ENCODE measurements around the gene PCDH9.

Gene PCDH9

GRCh38 chr13:66634384-66634783 is 595.8 kb downstream of the PCDH9 start:
- Histone ChIP-seq H4K91ac (ENCODE audit: low read depth, low read length) (no peak overlapping the region), H3K27me3 (ENCODE audit: insufficient read depth, low read length) (no peaks in the 10 kb centered on the region), H3K4me3 (ENCODE audit: low read depth, low read length) (no peak overlapping the region), H2BK120ac (ENCODE audit: insufficient read depth, low read length, poor library complexity) (no peak overlapping the region), H3K23ac (ENCODE audit: low read length) (no peak overlapping the region), H3K14ac (ENCODE audit: low read length) (no peak overlapping the region), H3K27ac (ENCODE audit: low read depth, low read length) (no peak overlapping the region), H4K8ac (ENCODE audit: low read depth, low read length) (no peak overlapping the region), H3K4me2 (ENCODE audit: low read length) (no peak overlapping the region), H3K9me3 (ENCODE audit: insufficient read depth, low read depth, low read length) (no peaks in the 10 kb centered on the region), H3K79me1 (ENCODE audit: low read length) (no peaks in the 10 kb centered on the region), H2AK5ac (ENCODE audit: low read length) (no peak overlapping the region), H3K4ac (ENCODE audit: low read depth, low read length) (no peak overlapping the region), H4K12ac (ENCODE audit: low read depth, low read length) (no peak overlapping the region), H3K79me2 (ENCODE audit: control insufficient read depth, insufficient read depth, low read length, poor library complexity) (no peaks in the 10 kb centered on the region), H2BK12ac (ENCODE audit: low read length) (no peak overlapping the region), H3K9ac (ENCODE audit: low read length) (no peak overlapping the region), H3K36me3 (ENCODE audit: control insufficient read depth in 1 of 2, insufficient read depth in 2 of 2, low read length in 2 of 2) (no peaks in the 10 kb centered on the region), H2BK5ac (ENCODE audit: low read depth, low read length, poor library complexity) (no peak overlapping the region), H2AFZ (ENCODE audit: insufficient read depth, low read length, poor library complexity) (no peak overlapping the region), H3K4me1 (ENCODE audit: control insufficient read depth in 1 of 2, insufficient read depth in 2 of 2, low read length in 2 of 2) (peaks cover 0 to 3% of the 10 kb centered on the region in 2 experiments), H3K18ac (ENCODE audit: low read length) (no peak overlapping the region)
- DNase-seq = no peak

GRCh38 chr13:66627512-66627911 is 602.6 kb downstream of the PCDH9 start:
- no peaks in the 10 kb centered on the region for H3K9me3 ChIP-seq (ENCODE audit: insufficient read depth, low read depth, low read length)
- DNase-seq = no peak
- H3K27ac ChIP-seq (ENCODE audit: low read depth, low read length) = no peak overlapping the region
- H3K79me2 ChIP-seq (ENCODE audit: control insufficient read depth, insufficient read depth, low read length, poor library complexity) = no peaks in the 10 kb centered on the region
- H3K23ac ChIP-seq (ENCODE audit: low read length) = no peak overlapping the region
- H3K4me3 ChIP-seq (ENCODE audit: low read depth, low read length) = no peak overlapping the region
- no peak overlapping the region for H2BK5ac ChIP-seq (ENCODE audit: low read depth, low read length, poor library complexity)
- no peaks in the 10 kb centered on the region for H3K79me1 ChIP-seq (ENCODE audit: low read length)
- no peak overlapping the region for H3K18ac ChIP-seq (ENCODE audit: low read length)
- H2BK120ac ChIP-seq (ENCODE audit: insufficient read depth, low read length, poor library complexity) = no peak overlapping the region
- no peak overlapping the region for H3K4ac ChIP-seq (ENCODE audit: low read depth, low read length)
- H3K9ac ChIP-seq (ENCODE audit: low read length) = no peak overlapping the region
- no peak overlapping the region for H3K14ac ChIP-seq (ENCODE audit: low read length)
- no peak overlapping the region for H3K4me2 ChIP-seq (ENCODE audit: low read length)
- no peaks in the 10 kb centered on the region for H3K36me3 ChIP-seq (ENCODE audit: control insufficient read depth in 1 of 2, insufficient read depth in 2 of 2, low read length in 2 of 2)
- no peak overlapping the region for H4K91ac ChIP-seq (ENCODE audit: low read depth, low read length)
- H2AK5ac ChIP-seq (ENCODE audit: low read length) = no peak overlapping the region
- H4K8ac ChIP-seq (ENCODE audit: low read depth, low read length) = no peak overlapping the region
- H2AFZ ChIP-seq (ENCODE audit: insufficient read depth, low read length, poor library complexity) = no peak overlapping the region
- no CpG with 5 or more reads among the region's 4 CpGs for WGBS (ENCODE audit: extremely low coverage, insufficient coverage, insufficient read length)
- no peak overlapping the region for H4K12ac ChIP-seq (ENCODE audit: low read depth, low read length)
- no peak overlapping the region for H2BK12ac ChIP-seq (ENCODE audit: low read length)
- no peaks in the 10 kb centered on the region for H3K27me3 ChIP-seq (ENCODE audit: insufficient read depth, low read length)
- H3K4me1 ChIP-seq (ENCODE audit: control insufficient read depth in 1 of 2, insufficient read depth in 2 of 2, low read length in 2 of 2) = no peaks in the 10 kb centered on the region

GRCh38 chr13:66624302-66624701 is 605.8 kb downstream of the PCDH9 start:
- no peak overlapping the region for H4K12ac ChIP-seq (ENCODE audit: low read depth, low read length)
- no peak overlapping the region for H3K4me2 ChIP-seq (ENCODE audit: low read length)
- no peak overlapping the region for H2AFZ ChIP-seq (ENCODE audit: insufficient read depth, low read length, poor library complexity)
- H3K9ac ChIP-seq (ENCODE audit: low read length) = no peak overlapping the region
- no peak overlapping the region for H3K4ac ChIP-seq (ENCODE audit: low read depth, low read length)
- no peak overlapping the region for H2BK12ac ChIP-seq (ENCODE audit: low read length)
- no peaks in the 10 kb centered on the region for H3K79me1 ChIP-seq (ENCODE audit: low read length)
- no peak for DNase-seq
- no peaks in the 10 kb centered on the region for H3K79me2 ChIP-seq (ENCODE audit: control insufficient read depth, insufficient read depth, low read length, poor library complexity)
- no peak overlapping the region for H3K27ac ChIP-seq (ENCODE audit: low read depth, low read length)
- H3K4me1 ChIP-seq (ENCODE audit: control insufficient read depth in 1 of 2, insufficient read depth in 2 of 2, low read length in 2 of 2) = no peaks in the 10 kb centered on the region
- H3K4me3 ChIP-seq (ENCODE audit: low read depth, low read length) = no peak overlapping the region
- no peak overlapping the region for H4K91ac ChIP-seq (ENCODE audit: low read depth, low read length)
- H3K14ac ChIP-seq (ENCODE audit: low read length) = no peak overlapping the region
- H3K27me3 ChIP-seq (ENCODE audit: insufficient read depth, low read length) = no peaks in the 10 kb centered on the region
- no peak overlapping the region for H2BK5ac ChIP-seq (ENCODE audit: low read depth, low read length, poor library complexity)
- H3K36me3 ChIP-seq (ENCODE audit: control insufficient read depth in 1 of 2, insufficient read depth in 2 of 2, low read length in 2 of 2) = no peaks in the 10 kb centered on the region
- no peak overlapping the region for H4K8ac ChIP-seq (ENCODE audit: low read depth, low read length)
- H3K18ac ChIP-seq (ENCODE audit: low read length) = no peak overlapping the region
- H3K9me3 ChIP-seq (ENCODE audit: insufficient read depth, low read depth, low read length) = no peaks in the 10 kb centered on the region
- no CpG with 5 or more reads among the region's 3 CpGs for WGBS (ENCODE audit: extremely low coverage, insufficient coverage, insufficient read length)
- H2BK120ac ChIP-seq (ENCODE audit: insufficient read depth, low read length, poor library complexity) = no peak overlapping the region
- no peak overlapping the region for H3K23ac ChIP-seq (ENCODE audit: low read length)
- H2AK5ac ChIP-seq (ENCODE audit: low read length) = no peak overlapping the region

GRCh38 chr13:66623129-66623820 is 606.9 kb downstream of the PCDH9 start:
- H2BK5ac ChIP-seq (ENCODE audit: low read depth, low read length, poor library complexity) = no peak overlapping the region
- no CpG with 5 or more reads among the region's 10 CpGs for WGBS (ENCODE audit: extremely low coverage, insufficient coverage, insufficient read length)
- H3K23ac ChIP-seq (ENCODE audit: low read length) = no peak overlapping the region
- no peak overlapping the region for H3K4me3 ChIP-seq (ENCODE audit: low read depth, low read length)
- no peaks in the 10 kb centered on the region for H3K4me1 ChIP-seq (ENCODE audit: control insufficient read depth in 1 of 2, insufficient read depth in 2 of 2, low read length in 2 of 2)
- no peaks in the 10 kb centered on the region for H3K36me3 ChIP-seq (ENCODE audit: control insufficient read depth in 1 of 2, insufficient read depth in 2 of 2, low read length in 2 of 2)
- H2BK12ac ChIP-seq (ENCODE audit: low read length) = no peak overlapping the region
- no peak overlapping the region for H4K91ac ChIP-seq (ENCODE audit: low read depth, low read length)
- no peak overlapping the region for H3K27ac ChIP-seq (ENCODE audit: low read depth, low read length)
- H4K12ac ChIP-seq (ENCODE audit: low read depth, low read length) = no peak overlapping the region
- no peaks in the 10 kb centered on the region for H3K27me3 ChIP-seq (ENCODE audit: insufficient read depth, low read length)
- no peak for DNase-seq
- H2AK5ac ChIP-seq (ENCODE audit: low read length) = no peak overlapping the region
- no peak overlapping the region for H2AFZ ChIP-seq (ENCODE audit: insufficient read depth, low read length, poor library complexity)
- no peaks in the 10 kb centered on the region for H3K79me2 ChIP-seq (ENCODE audit: control insufficient read depth, insufficient read depth, low read length, poor library complexity)
- no peak overlapping the region for H3K4me2 ChIP-seq (ENCODE audit: low read length)
- H3K14ac ChIP-seq (ENCODE audit: low read length) = no peak overlapping the region
- H3K9me3 ChIP-seq (ENCODE audit: insufficient read depth, low read depth, low read length) = no peaks in the 10 kb centered on the region
- H3K18ac ChIP-seq (ENCODE audit: low read length) = no peak overlapping the region
- no peak overlapping the region for H3K4ac ChIP-seq (ENCODE audit: low read depth, low read length)
- H3K9ac ChIP-seq (ENCODE audit: low read length) = no peak overlapping the region
- H2BK120ac ChIP-seq (ENCODE audit: insufficient read depth, low read length, poor library complexity) = no peak overlapping the region
- no peak overlapping the region for H4K8ac ChIP-seq (ENCODE audit: low read depth, low read length)
- H3K79me1 ChIP-seq (ENCODE audit: low read length) = no peaks in the 10 kb centered on the region

Data from trophoblast cell (in vitro differentiated cells and primary cell).